HEK293 (cell line): ENCODE data around the gene WASL.

Experiments used
- CTCF ChIA-PET: fragments of 350-600 bp; formaldehyde crosslinking; extraction: SDS; loops from one replicate; lab custom pipeline; 2021; ENCODE audit warnings: antibody characterized with exemption; lab: Yijun Ruan, JAX
- POLR2A ChIA-PET: fragments of 300-600 bp; formaldehyde crosslinking; extraction: SDS; loops from one replicate; lab custom pipeline; 2020; ENCODE audit warnings: antibody characterized with exemption, inconsistent platforms; lab: Yijun Ruan, JAX
- H3K27ac ChIP-seq: fragments of 200-500 bp; sonication (Bioruptor generic); 2 replicates; pipeline ENCODE4 v1.5.1; 2014; ENCODE audit warnings: low read depth, low read length, control low read depth, inconsistent platforms; ENCODE audit errors: extremely low read depth
- H3K36me3 ChIP-seq, 2 experiments: fragments of 200-500 bp in 1 of 2; sonication (Bioruptor generic) in 1 of 2; 1 replicate in 1 of 2; 2 replicates in 1 of 2; pipeline ENCODE4 v1.5.1; 2014 to 2017; ENCODE audit warnings: inconsistent platforms in 2 of 2, low read length in 2 of 2; ENCODE audit not compliant: control insufficient read depth in 2 of 2, insufficient read depth in 1 of 2
- H3K4me1 ChIP-seq: fragments of 200-500 bp; sonication (Bioruptor generic); 2 replicates; pipeline ENCODE4 v1.5.1; 2014; ENCODE audit warnings: mild to moderate bottlenecking, low read length, inconsistent platforms; ENCODE audit not compliant: control insufficient read depth, insufficient read depth
- H3K4me3 ChIP-seq: 2 replicates; pipeline ENCODE4 v1.5.1; 2011; ENCODE audit warnings: low read depth, mild to moderate bottlenecking, control low read depth, low read length, moderate library complexity
- H3K9me3 ChIP-seq: fragments of 200-500 bp; sonication (Bioruptor generic); 2 replicates; pipeline ENCODE4 v1.5.1; 2014; ENCODE audit warnings: low read depth, low read length, inconsistent platforms; ENCODE audit not compliant: control insufficient read depth, insufficient read depth
- GLIS2 ChIP-seq: fragments of 450-650 bp; formaldehyde crosslinking; IDR thresholded peaks from 2 replicates; pipeline ENCODE4 v1.5.1; 2016; ENCODE audit warnings: missing biosample characterization, missing genetic modification characterization
- KLF1 ChIP-seq: fragments of 450-650 bp; formaldehyde crosslinking; IDR thresholded peaks from 2 replicates; pipeline ENCODE4 v1.5.1; 2016; ENCODE audit warnings: missing biosample characterization, missing genetic modification characterization
- KLF17 ChIP-seq: fragments of 450-650 bp; formaldehyde crosslinking; IDR thresholded peaks from 2 replicates; pipeline ENCODE4 v1.5.1; 2016; ENCODE audit warnings: missing biosample characterization, missing genetic modification characterization
- TCF7L2 ChIP-seq: IDR thresholded peaks from 2 replicates; pipeline ENCODE4 v1.6.1; 2011; ENCODE audit warnings: low read depth, mild to moderate bottlenecking, inconsistent platforms, low read length, moderate library complexity, borderline replicate concordance
- ZBTB7A ChIP-seq: fragments of 450-650 bp; formaldehyde crosslinking; IDR thresholded peaks from 2 replicates; pipeline ENCODE4 v1.5.1; 2016; ENCODE audit warnings: low read depth, missing biosample characterization, missing genetic modification characterization
- ZBTB8A ChIP-seq: fragments of 450-650 bp; formaldehyde crosslinking; IDR thresholded peaks from 2 replicates; pipeline ENCODE4 v1.5.1; 2016; ENCODE audit warnings: missing biosample characterization, missing genetic modification characterization
- ZNF169 ChIP-seq: fragments of 450-650 bp; formaldehyde crosslinking; IDR thresholded peaks from 2 replicates; pipeline ENCODE4 v1.5.1; 2016; ENCODE audit warnings: missing biosample characterization, missing genetic modification characterization
- ZNF335 ChIP-seq: fragments of 450-650 bp; formaldehyde crosslinking; conservative IDR thresholded peaks from 2 replicates; pipeline ENCODE4 v1.5.1; 2016; ENCODE audit warnings: missing biosample characterization, missing genetic modification characterization
- ZNF366 ChIP-seq: fragments of 450-650 bp; formaldehyde crosslinking; conservative IDR thresholded peaks from 2 replicates; pipeline ENCODE4 v1.5.1; 2016; ENCODE audit warnings: missing biosample characterization, missing genetic modification characterization
- ZNF426 ChIP-seq: fragments of 450-650 bp; formaldehyde crosslinking; IDR thresholded peaks from 2 replicates; pipeline ENCODE4 v1.5.1; 2017; ENCODE audit warnings: missing biosample characterization, missing genetic modification characterization, mild to moderate bottlenecking, inconsistent platforms, moderate library complexity
- ZNF501 ChIP-seq: fragments of 450-650 bp; formaldehyde crosslinking; IDR thresholded peaks from 2 replicates; pipeline ENCODE4 v1.5.1; 2016; ENCODE audit warnings: missing biosample characterization, missing genetic modification characterization
- ZNF558 ChIP-seq: fragments of 450-650 bp; formaldehyde crosslinking; IDR thresholded peaks from 2 replicates; pipeline ENCODE4 v1.5.1; 2016; ENCODE audit warnings: missing biosample characterization, missing genetic modification characterization
- ZNF843 ChIP-seq: fragments of 450-650 bp; formaldehyde crosslinking; IDR thresholded peaks from 2 replicates; pipeline ENCODE4 v1.5.1; 2016; ENCODE audit warnings: missing biosample characterization, missing genetic modification characterization
- TF ChIP-seq, protein P1 (sequence below): fragments of 450-650 bp; formaldehyde crosslinking; IDR thresholded peaks from 2 replicates; pipeline ENCODE4 v1.5.1; 2016; ENCODE audit warnings: missing biosample characterization, missing genetic modification characterization
- TF ChIP-seq, protein P2 (sequence below): fragments of 450-650 bp; formaldehyde crosslinking; IDR thresholded peaks from 2 replicates; pipeline ENCODE4 v1.5.1; 2016; ENCODE audit warnings: missing biosample characterization, missing genetic modification characterization
- TF ChIP-seq, protein P3 (sequence below): IDR thresholded peaks from 2 replicates; pipeline ENCODE4 v1.6.1; 2011; ENCODE audit warnings: mild to moderate bottlenecking, low read depth, low read length, borderline replicate concordance
- TF ChIP-seq, protein P4 (sequence below): fragments of 450-650 bp; IDR thresholded peaks from 2 replicates; pipeline ENCODE4 v1.5.1; 2018; ENCODE audit warnings: missing biosample characterization, missing genetic modification characterization

WASL gene

DNA sequence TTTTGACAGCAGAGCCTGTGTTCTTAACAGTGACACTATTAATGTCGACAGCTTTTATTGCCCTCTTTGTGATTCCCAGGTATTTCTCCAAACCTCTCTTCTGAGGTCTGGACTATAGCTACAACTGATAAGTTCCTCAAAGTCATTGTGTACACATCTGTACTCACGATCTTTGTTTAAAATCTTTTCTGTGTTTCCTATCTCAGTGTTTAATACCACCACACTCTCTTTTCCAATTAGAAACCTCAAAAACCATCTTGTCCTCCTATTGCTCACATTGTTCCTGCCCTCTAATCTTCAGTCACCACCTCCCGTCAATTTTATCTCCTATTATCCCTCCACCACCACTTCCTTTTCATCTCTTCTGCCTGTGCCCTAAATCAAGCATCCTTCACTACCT lies 12.9 kb upstream of the WASL start:
- no peaks in the 10 kb centered on the region for H3K36me3 ChIP-seq
- CTCF ChIA-PET = no interaction called here
- POLR2A ChIA-PET = interaction anchor here (1.7 kb wide), 1 partner anchor 13 kb away, joined by 9 read pairs; the partner anchor contains the start of gene WASL
- no peak for TF ChIP-seq ZNF558 (tag by site-specific recombination)
- no peak for TF ChIP-seq ZNF501 (tag by site-specific recombination)
- TF ChIP-seq, all 188 proteins: peak for 0
- Histone ChIP-seq H3K27ac (no peak overlapping the region), H3K4me3 (no peak overlapping the region), H3K9me3 (no peaks in the 10 kb centered on the region), H3K4me1 (no peaks in the 10 kb centered on the region; the same call in 1 of the 2 replicates)

GRCh38 chr7:123757095-123757494 lies 8.3 kb upstream of the WASL start:
- ChIA-PET POLR2A (no interaction called here), CTCF (no interaction called here)
- Histone ChIP-seq H3K27ac (no peak overlapping the region), H3K36me3 (no peaks in the 10 kb centered on the region), H3K4me1 (peaks cover 7% of the 10 kb centered on the region), H3K9me3 (no peaks in the 10 kb centered on the region), H3K4me3 (no peak overlapping the region)
- TF ChIP-seq ZNF843 = no peak
- TF ChIP-seq, protein P1, sequence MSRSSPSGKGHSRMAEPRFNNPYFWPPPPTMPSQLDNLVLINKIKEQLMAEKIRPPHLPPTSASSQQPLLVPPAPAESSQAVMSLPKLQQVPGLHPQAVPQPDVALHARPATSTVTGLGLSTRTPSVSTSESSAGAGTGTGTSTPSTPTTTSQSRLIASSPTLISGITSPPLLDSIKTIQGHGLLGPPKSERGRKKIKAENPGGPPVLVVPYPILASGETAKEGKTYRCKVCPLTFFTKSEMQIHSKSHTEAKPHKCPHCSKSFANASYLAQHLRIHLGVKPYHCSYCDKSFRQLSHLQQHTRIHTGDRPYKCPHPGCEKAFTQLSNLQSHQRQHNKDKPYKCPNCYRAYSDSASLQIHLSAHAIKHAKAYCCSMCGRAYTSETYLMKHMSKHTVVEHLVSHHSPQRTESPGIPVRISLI (tag by site-specific recombination) = no peak
- TF ChIP-seq ZBTB8A (tag by site-specific recombination) = no peak
- TF ChIP-seq, protein P2, sequence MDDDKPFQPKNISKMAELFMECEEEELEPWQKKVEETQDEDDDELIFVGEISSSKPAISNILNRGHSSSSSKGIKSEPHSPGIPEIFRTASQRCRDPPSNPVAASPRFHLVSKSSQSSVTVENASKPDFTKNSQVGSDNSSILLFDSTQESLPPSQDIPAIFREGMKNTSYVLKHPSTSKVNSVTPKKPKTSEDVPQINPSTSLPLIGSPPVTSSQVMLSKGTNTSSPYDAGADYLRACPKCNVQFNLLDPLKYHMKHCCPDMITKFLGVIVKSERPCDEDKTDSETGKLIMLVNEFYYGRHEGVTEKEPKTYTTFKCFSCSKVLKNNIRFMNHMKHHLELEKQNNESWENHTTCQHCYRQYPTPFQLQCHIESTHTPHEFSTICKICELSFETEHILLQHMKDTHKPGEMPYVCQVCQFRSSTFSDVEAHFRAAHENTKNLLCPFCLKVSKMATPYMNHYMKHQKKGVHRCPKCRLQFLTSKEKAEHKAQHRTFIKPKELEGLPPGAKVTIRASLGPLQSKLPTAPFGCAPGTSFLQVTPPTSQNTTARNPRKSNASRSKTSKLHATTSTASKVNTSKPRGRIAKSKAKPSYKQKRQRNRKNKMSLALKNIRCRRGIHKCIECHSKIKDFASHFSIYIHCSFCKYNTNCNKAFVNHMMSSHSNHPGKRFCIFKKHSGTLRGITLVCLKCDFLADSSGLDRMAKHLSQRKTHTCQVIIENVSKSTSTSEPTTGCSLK (tag by site-specific recombination) = no peak
- TF ChIP-seq ZBTB7A (tag by site-specific recombination) = no peak
- no peak for TF ChIP-seq ZNF426 (tag by site-specific recombination)
- TF ChIP-seq, protein P3, sequence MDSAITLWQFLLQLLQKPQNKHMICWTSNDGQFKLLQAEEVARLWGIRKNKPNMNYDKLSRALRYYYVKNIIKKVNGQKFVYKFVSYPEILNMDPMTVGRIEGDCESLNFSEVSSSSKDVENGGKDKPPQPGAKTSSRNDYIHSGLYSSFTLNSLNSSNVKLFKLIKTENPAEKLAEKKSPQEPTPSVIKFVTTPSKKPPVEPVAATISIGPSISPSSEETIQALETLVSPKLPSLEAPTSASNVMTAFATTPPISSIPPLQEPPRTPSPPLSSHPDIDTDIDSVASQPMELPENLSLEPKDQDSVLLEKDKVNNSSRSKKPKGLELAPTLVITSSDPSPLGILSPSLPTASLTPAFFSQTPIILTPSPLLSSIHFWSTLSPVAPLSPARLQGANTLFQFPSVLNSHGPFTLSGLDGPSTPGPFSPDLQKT = no peak
- no peak for TF ChIP-seq ZNF335 (tag by site-specific recombination)
- TF ChIP-seq ZNF366 (tag by site-specific recombination) = no peak
- TF ChIP-seq KLF17 (tag by site-specific recombination) = no peak
- TF ChIP-seq GLIS2 (tag by site-specific recombination) = no peak
- TF ChIP-seq, protein P4, sequence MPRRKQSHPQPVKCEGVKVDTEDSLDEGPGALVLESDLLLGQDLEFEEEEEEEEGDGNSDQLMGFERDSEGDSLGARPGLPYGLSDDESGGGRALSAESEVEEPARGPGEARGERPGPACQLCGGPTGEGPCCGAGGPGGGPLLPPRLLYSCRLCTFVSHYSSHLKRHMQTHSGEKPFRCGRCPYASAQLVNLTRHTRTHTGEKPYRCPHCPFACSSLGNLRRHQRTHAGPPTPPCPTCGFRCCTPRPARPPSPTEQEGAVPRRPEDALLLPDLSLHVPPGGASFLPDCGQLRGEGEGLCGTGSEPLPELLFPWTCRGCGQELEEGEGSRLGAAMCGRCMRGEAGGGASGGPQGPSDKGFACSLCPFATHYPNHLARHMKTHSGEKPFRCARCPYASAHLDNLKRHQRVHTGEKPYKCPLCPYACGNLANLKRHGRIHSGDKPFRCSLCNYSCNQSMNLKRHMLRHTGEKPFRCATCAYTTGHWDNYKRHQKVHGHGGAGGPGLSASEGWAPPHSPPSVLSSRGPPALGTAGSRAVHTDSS = no peak
- no peak for TF ChIP-seq KLF1 (tag by site-specific recombination)
- no peak for TF ChIP-seq TCF7L2
- TF ChIP-seq ZNF169 = no peak
